Panc1 (cell line): Measurements from ENCODE around the gene CDK19. TPM values are rescaled to one million over a fixed set of nuclear protein-coding genes. Genes with fewer than 3 reads are reported as not detected.

Source experiments
- ATAC-seq: fragments of 200-7000 bp; cut with Tn5 transposase; 2 replicates; pipeline ENCODE4 v1.9.1; 2020; ENCODE audit warnings: mild to moderate bottlenecking, moderate library complexity
- BruUV-seq: library from RNA; stranded (reverse); fragments of 400-500 nt; replicated peaks from 2 replicates; lab custom pipeline; 2021; lab: Mats Ljungman, UMichigan
- CTCF ChIA-PET: fragments of 300-600 bp; sonication (Branson Sonifier 250); formaldehyde crosslinking; loops from one replicate; lab custom pipeline; 2022; ENCODE audit warnings: antibody characterized with exemption; lab: Charles Lee
- POLR2A ChIA-PET: fragments of 300-600 bp; sonication (Branson Sonifier 250); formaldehyde crosslinking; loops from one replicate; lab custom pipeline; 2022; ENCODE audit warnings: antibody characterized with exemption; lab: Charles Lee
- DNase-seq: peaks from one replicate; pipeline ENCODE4 v3.0.0-alpha.2; 2010; ENCODE audit warnings: low read depth, low spot score
- H3K27ac ChIP-seq: 2 replicates; pipeline ENCODE4 v1.5.1; 2011; ENCODE audit warnings: mild to moderate bottlenecking, low read length, inconsistent platforms
- H3K27me3 ChIP-seq: fragments of 200-500 bp; sonication (Bioruptor generic); 2 replicates; pipeline ENCODE4 v1.6.0; 2014; ENCODE audit warnings: low read length, inconsistent platforms; ENCODE audit not compliant: control insufficient read depth, insufficient read depth
- H3K36me3 ChIP-seq: fragments of 200-500 bp; sonication (Bioruptor generic); 2 replicates; pipeline ENCODE4 v1.5.1; 2014; ENCODE audit warnings: inconsistent platforms, mild to moderate bottlenecking, low read length, moderate library complexity; ENCODE audit not compliant: control insufficient read depth, insufficient read depth
- H3K4me1 ChIP-seq: 2 replicates; pipeline ENCODE4 v1.5.1; 2011; ENCODE audit warnings: inconsistent platforms, mild to moderate bottlenecking, low read length, moderate library complexity; ENCODE audit not compliant: control insufficient read depth, insufficient read depth
- H3K4me3 ChIP-seq, 2 experiments: 2 replicates each; pipeline ENCODE4 v1.5.1; 2011 to 2012; ENCODE audit warnings: low read depth in 2 of 2, low read length in 2 of 2, mild to moderate bottlenecking in 2 of 2, inconsistent platforms in 1 of 2, moderate library complexity in 1 of 2
- H3K9me3 ChIP-seq: fragments of 200-500 bp; sonication (Bioruptor generic); 2 replicates; pipeline ENCODE4 v1.5.1; 2014; ENCODE audit warnings: low read depth, mild to moderate bottlenecking, inconsistent platforms, low read length, moderate library complexity; ENCODE audit not compliant: control insufficient read depth, insufficient read depth
- POLR2AphosphoS5 ChIP-seq: IDR thresholded peaks from 2 replicates; pipeline ENCODE4 v1.6.1; 2012; ENCODE audit warnings: mild to moderate bottlenecking, low read depth, low read length, moderate library complexity
- SIN3A ChIP-seq: IDR thresholded peaks from 2 replicates; pipeline ENCODE4 v1.6.1; 2012; ENCODE audit warnings: low read depth, mild to moderate bottlenecking, low read length, moderate library complexity, borderline replicate concordance; ENCODE audit not compliant: insufficient read depth
- TCF7L2 ChIP-seq: IDR thresholded peaks from 2 replicates; pipeline ENCODE4 v1.6.1; 2011; ENCODE audit warnings: mild to moderate bottlenecking, low read depth, low read length, inconsistent platforms
- in situ Hi-C: cut with HindIII; loops from 2 replicates; pipeline ENCODE4 v1.10.0; 2016; ENCODE audit warnings: low sequenced_read_pairs, low pct_unique_long_range_greater_than_20kb
- intact Hi-C: fragments of 100-400 bp; cut with micrococcal nuclease; formaldehyde crosslinking; loops from one replicate; pipeline ENCODE4 v1.10.0; 2022; ENCODE audit not compliant: unreplicated experiment
- total RNA-seq: library from RNA; stranded (reverse); gene quantifications from one replicate; pipeline ENCODE4 v1.2.1, GENCODE V29; 2021; ENCODE audit not compliant: unreplicated experiment
- TF ChIP-seq, protein P1 (sequence below), 2 experiments: IDR thresholded peaks; 2 replicates each; pipeline ENCODE4 v1.6.1; 2011 to 2012; ENCODE audit warnings: low read depth in 2 of 2, control low read depth in 1 of 2, low read length in 1 of 2, mild to moderate bottlenecking in 1 of 2, moderate library complexity in 1 of 2; ENCODE audit not compliant: insufficient read depth in 1 of 2
- TF ChIP-seq, protein P2 (sequence below): fragments of 450-650 bp; IDR thresholded peaks from 2 replicates; pipeline ENCODE4 v1.5.1; 2017; ENCODE audit warnings: mild to moderate bottlenecking

Gene CDK19
- total RNA-seq, 1 experiment from 2014 or later: 48.4 TPM

DNA sequence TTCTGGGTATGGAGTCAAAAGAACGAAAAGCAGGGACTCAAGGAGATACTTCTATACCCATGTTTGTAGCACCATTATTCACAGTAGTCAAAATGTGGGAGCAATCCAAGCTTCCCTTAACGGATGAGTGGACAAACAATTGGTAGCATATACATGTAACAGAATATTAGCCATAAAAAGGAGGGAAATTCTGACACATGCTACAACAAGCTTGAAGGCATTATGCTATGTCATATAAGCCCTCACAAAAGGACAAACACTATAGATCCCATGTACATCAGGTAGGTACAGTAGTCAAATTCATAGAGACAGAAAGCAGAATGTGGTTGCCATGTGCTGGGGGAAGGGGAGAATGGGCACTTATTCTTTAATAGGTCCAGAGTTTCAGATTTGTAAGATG is 37.6 kb downstream of the CDK19 start:
- DNase-seq (no peak), ATAC-seq (no peak)
- in situ Hi-C loops: no loop called here
- Histone ChIP-seq H3K27me3 (no peaks in the 10 kb centered on the region), H3K36me3 (no peaks in the 10 kb centered on the region), H3K4me1 (peaks cover 4% of the 10 kb centered on the region; the same call in 1 of the 2 replicates), H3K9me3 (no peaks in the 10 kb centered on the region), H3K27ac (no peak overlapping the region), H3K4me3 (no peak overlapping the region)
- BruUV-seq: no TSS peak
- intact Hi-C loops: no loop called here
- ChIA-PET POLR2A (no interaction called here), CTCF (no interaction called here)
- TF ChIP-seq, protein P1, sequence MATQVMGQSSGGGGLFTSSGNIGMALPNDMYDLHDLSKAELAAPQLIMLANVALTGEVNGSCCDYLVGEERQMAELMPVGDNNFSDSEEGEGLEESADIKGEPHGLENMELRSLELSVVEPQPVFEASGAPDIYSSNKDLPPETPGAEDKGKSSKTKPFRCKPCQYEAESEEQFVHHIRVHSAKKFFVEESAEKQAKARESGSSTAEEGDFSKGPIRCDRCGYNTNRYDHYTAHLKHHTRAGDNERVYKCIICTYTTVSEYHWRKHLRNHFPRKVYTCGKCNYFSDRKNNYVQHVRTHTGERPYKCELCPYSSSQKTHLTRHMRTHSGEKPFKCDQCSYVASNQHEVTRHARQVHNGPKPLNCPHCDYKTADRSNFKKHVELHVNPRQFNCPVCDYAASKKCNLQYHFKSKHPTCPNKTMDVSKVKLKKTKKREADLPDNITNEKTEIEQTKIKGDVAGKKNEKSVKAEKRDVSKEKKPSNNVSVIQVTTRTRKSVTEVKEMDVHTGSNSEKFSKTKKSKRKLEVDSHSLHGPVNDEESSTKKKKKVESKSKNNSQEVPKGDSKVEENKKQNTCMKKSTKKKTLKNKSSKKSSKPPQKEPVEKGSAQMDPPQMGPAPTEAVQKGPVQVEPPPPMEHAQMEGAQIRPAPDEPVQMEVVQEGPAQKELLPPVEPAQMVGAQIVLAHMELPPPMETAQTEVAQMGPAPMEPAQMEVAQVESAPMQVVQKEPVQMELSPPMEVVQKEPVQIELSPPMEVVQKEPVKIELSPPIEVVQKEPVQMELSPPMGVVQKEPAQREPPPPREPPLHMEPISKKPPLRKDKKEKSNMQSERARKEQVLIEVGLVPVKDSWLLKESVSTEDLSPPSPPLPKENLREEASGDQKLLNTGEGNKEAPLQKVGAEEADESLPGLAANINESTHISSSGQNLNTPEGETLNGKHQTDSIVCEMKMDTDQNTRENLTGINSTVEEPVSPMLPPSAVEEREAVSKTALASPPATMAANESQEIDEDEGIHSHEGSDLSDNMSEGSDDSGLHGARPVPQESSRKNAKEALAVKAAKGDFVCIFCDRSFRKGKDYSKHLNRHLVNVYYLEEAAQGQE (IDR thresholded peaks at IDR 0.05; ENCODE audit: insufficient read depth in 1 of 2, low read depth in 2 of 2, low read length in 1 of 2): no peak
- no peak for TF ChIP-seq SIN3A
- TF ChIP-seq TCF7L2: no peak
- TF ChIP-seq, protein P2, sequence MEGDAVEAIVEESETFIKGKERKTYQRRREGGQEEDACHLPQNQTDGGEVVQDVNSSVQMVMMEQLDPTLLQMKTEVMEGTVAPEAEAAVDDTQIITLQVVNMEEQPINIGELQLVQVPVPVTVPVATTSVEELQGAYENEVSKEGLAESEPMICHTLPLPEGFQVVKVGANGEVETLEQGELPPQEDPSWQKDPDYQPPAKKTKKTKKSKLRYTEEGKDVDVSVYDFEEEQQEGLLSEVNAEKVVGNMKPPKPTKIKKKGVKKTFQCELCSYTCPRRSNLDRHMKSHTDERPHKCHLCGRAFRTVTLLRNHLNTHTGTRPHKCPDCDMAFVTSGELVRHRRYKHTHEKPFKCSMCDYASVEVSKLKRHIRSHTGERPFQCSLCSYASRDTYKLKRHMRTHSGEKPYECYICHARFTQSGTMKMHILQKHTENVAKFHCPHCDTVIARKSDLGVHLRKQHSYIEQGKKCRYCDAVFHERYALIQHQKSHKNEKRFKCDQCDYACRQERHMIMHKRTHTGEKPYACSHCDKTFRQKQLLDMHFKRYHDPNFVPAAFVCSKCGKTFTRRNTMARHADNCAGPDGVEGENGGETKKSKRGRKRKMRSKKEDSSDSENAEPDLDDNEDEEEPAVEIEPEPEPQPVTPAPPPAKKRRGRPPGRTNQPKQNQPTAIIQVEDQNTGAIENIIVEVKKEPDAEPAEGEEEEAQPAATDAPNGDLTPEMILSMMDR: no peak
- TF ChIP-seq POLR2AphosphoS5: no peak

DNA sequence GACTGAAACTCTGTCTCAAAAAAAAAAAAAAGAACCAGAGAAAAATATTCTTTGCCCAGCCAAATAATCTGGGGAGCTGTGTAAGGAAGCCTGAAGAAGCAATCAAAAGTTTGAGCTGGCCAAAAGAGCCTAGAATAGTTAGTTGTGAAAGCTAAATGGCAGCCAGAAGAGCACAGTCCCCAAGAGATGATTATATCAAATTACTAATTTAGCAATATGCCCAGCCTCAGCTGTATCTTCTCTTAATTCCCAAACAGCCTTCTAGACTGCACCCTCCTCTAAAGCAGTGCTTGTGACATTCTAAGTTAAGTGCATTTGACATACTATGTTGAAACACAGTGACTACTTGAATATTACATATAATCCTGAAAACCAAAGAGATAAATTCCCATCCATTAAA is 38.9 kb downstream of the CDK19 start:
- Histone ChIP-seq H3K4me3 (no peak overlapping the region), H3K4me1 (no peaks in the 10 kb centered on the region), H3K27me3 (no peaks in the 10 kb centered on the region), H3K36me3 (no peaks in the 10 kb centered on the region), H3K9me3 (no peaks in the 10 kb centered on the region), H3K27ac (no peak overlapping the region)
- DNase-seq: no peak
- BruUV-seq: no TSS peak
- intact Hi-C loops: no loop called here
- TF ChIP-seq, protein P1 (IDR thresholded peaks at IDR 0.05; ENCODE audit: insufficient read depth in 1 of 2, low read depth in 2 of 2, low read length in 1 of 2): no peak
- TF ChIP-seq SIN3A (no peak), TCF7L2 (no peak), POLR2AphosphoS5 (no peak)
- TF ChIP-seq, protein P2: no peak
- ChIA-PET CTCF (no interaction called here), POLR2A (no interaction called here)
- no peak for ATAC-seq
- in situ Hi-C loops: no loop called here
